NCI-H2171 (cell line): ENCODE results near the gene SBF2.
"Not testable (repeated sequence)": the region's sequence is repeated elsewhere in the genome, so short reads cannot be mapped to it uniquely, and the experiment has no call there.

Experiments
- DNase-seq: peaks from one replicate; lab custom pipeline; 2025; lab: John Stamatoyannopoulos, UW

Gene SBF2

GRCh38 chr11:9747229-9747628, 546.8 kb downstream of the SBF2 start:
- DNase-seq: no peak

- DNase-seq: no peak
These were observed 548.4 kb downstream of the SBF2 start for GRCh38 chr11:9745411-9746211.

GRCh38 chr11:9743512-9743911, 550.5 kb downstream of the SBF2 start:
- DNase-seq: not testable (repeated sequence)

- DNase-seq: no peak
These were observed 552.8 kb downstream of the SBF2 start for GRCh38 chr11:9741260-9741659.

- DNase-seq: no peak
These were observed 553.7 kb downstream of the SBF2 start for GRCh38 chr11:9740202-9740883.

- no peak for DNase-seq
These were observed 554.7 kb downstream of the SBF2 start for GRCh38 chr11:9739123-9739900.

- no peak for DNase-seq
These were observed 555.3 kb downstream of the SBF2 start for GRCh38 chr11:9738707-9739106.

- DNase-seq: no peak
These were observed 555.9 kb downstream of the SBF2 start for GRCh38 chr11:9738116-9738515.

GRCh38 chr11:9736365-9736764, 557.7 kb downstream of the SBF2 start:
- no peak for DNase-seq

- DNase-seq: no peak
These were observed 558.1 kb downstream of the SBF2 start for GRCh38 chr11:9735919-9736318.

- DNase-seq: no peak
These were observed 558.8 kb downstream of the SBF2 start for GRCh38 chr11:9735236-9735635.

- DNase-seq: no peak
These were observed 560.8 kb downstream of the SBF2 start for GRCh38 chr11:9733212-9733611.

- no peak for DNase-seq
These were observed 561.6 kb downstream of the SBF2 start for GRCh38 chr11:9732453-9732852.

- no peak for DNase-seq
These were observed 562.8 kb downstream of the SBF2 start for GRCh38 chr11:9731256-9731655.
